Nucleus accumbens (tissue), 56 donors: ENCODE data around the gene RAPGEF6.
"Not testable (repeated sequence)": the region's sequence is repeated elsewhere in the genome, so short reads cannot be mapped to it uniquely, and the experiment has no call there.

ENCODE experiments used
- DNase-seq, 56 donors: peaks; one replicate each; lab custom pipeline; 2025; lab: John Stamatoyannopoulos, UW

The RAPGEF6 gene

GRCh38 chr5:131515348-131515747, 119.7 kb downstream of the RAPGEF6 start:
- DNase-seq = no peak

GRCh38 chr5:131514316-131515283, 120.4 kb downstream of the RAPGEF6 start:
- DNase-seq = no peak

- DNase-seq = no peak
Measured at GRCh38 chr5:131513780-131514179, 121.2 kb downstream of the RAPGEF6 start.

- DNase-seq = no peak
Measured at GRCh38 chr5:131511934-131512333, 123.1 kb downstream of the RAPGEF6 start.

- DNase-seq = no peak
Measured at GRCh38 chr5:131509801-131510200, 125.2 kb downstream of the RAPGEF6 start.

GRCh38 chr5:131505237-131505908, 129.7 kb downstream of the RAPGEF6 start:
- DNase-seq = no peak

GRCh38 chr5:131496400-131496713, 138.7 kb downstream of the RAPGEF6 start:
- DNase-seq = peak in 1 of 56 donors; percentile 2

GRCh38 chr5:131495536-131496399, 139.3 kb downstream of the RAPGEF6 start:
- no peak for DNase-seq

- DNase-seq = no peak
Measured at GRCh38 chr5:131491749-131492148, 143.3 kb downstream of the RAPGEF6 start.

GRCh38 chr5:131488463-131488862, 146.6 kb downstream of the RAPGEF6 start:
- DNase-seq = no peak

GRCh38 chr5:131487371-131487770, 147.7 kb downstream of the RAPGEF6 start:
- DNase-seq = not testable (repeated sequence)

- no peak for DNase-seq
Measured at GRCh38 chr5:131482617-131483016, 152.4 kb downstream of the RAPGEF6 start.

GRCh38 chr5:131481569-131481968, 153.5 kb downstream of the RAPGEF6 start:
- DNase-seq = no peak

GRCh38 chr5:131475541-131475941, 159.5 kb downstream of the RAPGEF6 start:
- DNase-seq = no peak

GRCh38 chr5:131473731-131474130, 161.3 kb downstream of the RAPGEF6 start:
- no peak for DNase-seq

- DNase-seq = no peak
Measured at GRCh38 chr5:131466171-131466766, 168.8 kb downstream of the RAPGEF6 start.

GRCh38 chr5:131463656-131464055, 171.4 kb downstream of the RAPGEF6 start:
- DNase-seq = no peak

GRCh38 chr5:131462454-131462853, 172.6 kb downstream of the RAPGEF6 start:
- DNase-seq = no peak

- DNase-seq = no peak
Measured at GRCh38 chr5:131461742-131462141, 173.3 kb downstream of the RAPGEF6 start.

GRCh38 chr5:131460867-131461572, 174.0 kb downstream of the RAPGEF6 start:
- DNase-seq = no peak
